CD4-positive, CD25-positive, alpha-beta regulatory T cell (primary cell): ENCODE measurements around the gene TMEM156. TPM values are rescaled to one million over a fixed set of nuclear protein-coding genes. Genes with fewer than 3 reads are reported as not detected.
"Not testable (repeated sequence)": the region's sequence is repeated elsewhere in the genome, so short reads cannot be mapped to it uniquely, and the experiment has no call there.

Experiments used
- ATAC-seq, 2 donors: fragments of 150-1000 bp; cut with Tn5 transposase; one replicate each; pipeline ENCODE4 v1.10.0; 2021; ENCODE audit warnings: low read depth in 2 of 2, moderate number of reproducible peaks in 2 of 2, moderate library complexity in 1 of 2
- DNase-seq, 3 donors: peaks; one replicate each; pipeline versions ENCODE4 v3.0.0 to v3.0.0-alpha.2; 2012 to 2022; ENCODE audit warnings: mixed read lengths in 1 of 3
- H3K27ac ChIP-seq: one replicate; pipeline ENCODE4 v1.7.0; 2013; ENCODE audit warnings: mild to moderate bottlenecking, low read length; ENCODE audit not compliant: insufficient read depth, poor library complexity, severe bottlenecking
- H3K27me3 ChIP-seq: one replicate; pipeline ENCODE4 v1.7.0; 2013; ENCODE audit warnings: low read length; ENCODE audit not compliant: control insufficient read depth, insufficient read depth
- H3K36me3 ChIP-seq: one replicate; pipeline ENCODE4 v1.7.0; 2013; ENCODE audit warnings: mild to moderate bottlenecking, low read length, moderate library complexity; ENCODE audit not compliant: control insufficient read depth, insufficient read depth
- H3K4me1 ChIP-seq: 2 replicates; pipeline ENCODE4 v1.7.0; 2013; ENCODE audit warnings: mild to moderate bottlenecking, low read length; ENCODE audit not compliant: insufficient read depth, control insufficient read depth, poor library complexity, severe bottlenecking
- H3K4me3 ChIP-seq: one replicate; pipeline ENCODE4 v1.7.0; 2013; ENCODE audit warnings: low read depth, mild to moderate bottlenecking, low read length, moderate library complexity
- H3K9me3 ChIP-seq, 2 experiments: 1 replicate in 1 of 2; 2 replicates in 1 of 2; pipeline ENCODE4 v1.7.0; 2013; ENCODE audit warnings: low read length in 2 of 2, mild to moderate bottlenecking in 1 of 2, moderate library complexity in 1 of 2; ENCODE audit not compliant: control insufficient read depth in 2 of 2
- H3K27ac Mint-ChIP-seq, 3 donors: one replicate each; pipeline ENCODE4 v1.8.0; 2020 to 2022; ENCODE audit warnings: mild to moderate bottlenecking in 3 of 3, mixed read lengths in 3 of 3, moderate library complexity in 2 of 3
- H3K27me3 Mint-ChIP-seq: one replicate; pipeline ENCODE4 v1.8.0; 2022; ENCODE audit warnings: mild to moderate bottlenecking, mixed read lengths
- H3K36me3 Mint-ChIP-seq: one replicate; pipeline ENCODE4 v1.8.0; 2020; ENCODE audit warnings: mixed read lengths
- H3K4me1 Mint-ChIP-seq, 4 donors: one replicate each; pipeline ENCODE4 v1.8.0; 2020 to 2022; ENCODE audit warnings: mixed read lengths in 4 of 4, mild to moderate bottlenecking in 1 of 4
- H3K4me3 Mint-ChIP-seq, 4 donors: one replicate each; pipeline ENCODE4 v1.8.0; 2020 to 2022; ENCODE audit warnings: mild to moderate bottlenecking in 4 of 4, mixed read lengths in 4 of 4, moderate library complexity in 3 of 4
- H3K9me3 Mint-ChIP-seq, 7 donors: one replicate each; pipeline ENCODE4 v1.8.0; 2020 to 2022; ENCODE audit warnings: mixed read lengths in 7 of 7, mild to moderate bottlenecking in 3 of 7, moderate library complexity in 2 of 7
- polyA plus RNA-seq, 4 donors: library from polyadenylated mRNA; unstranded; fragments of 300-500 nt; fragmentation: Illumina TruSeq; gene quantifications; one replicate each; pipeline ENCODE4 v1.2.3, GENCODE V29; 2021
- total RNA-seq: library from RNA; stranded (reverse); gene quantifications from one replicate; pipeline ENCODE4 v1.2.3, GENCODE V29; 2022

Gene TMEM156
- total and polyA plus RNA-seq, 5 donors from 2014 or later = 8.4 to 24.3 (median 22.7) TPM

GRCh38 chr4:39042366-39042765 lies 10.2 kb upstream of the TMEM156 start:
- H3K36me3 Mint-ChIP-seq = no peaks in the 10 kb centered on the region
- Histone ChIP-seq H3K27ac (no peak overlapping the region), H3K36me3 (no peaks in the 10 kb centered on the region), H3K4me1 (peaks cover 22% of the 10 kb centered on the region), H3K4me3 (no peak overlapping the region), H3K27me3 (no peaks in the 10 kb centered on the region), H3K9me3 (no peaks in the 10 kb centered on the region)
- H3K27ac Mint-ChIP-seq = peak overlapping the region in 2 of 3 donors; percentile 3 to 5
- H3K27me3 Mint-ChIP-seq = no peaks in the 10 kb centered on the region
- H3K4me1 Mint-ChIP-seq = peaks cover 16 to 38% (median 29%) of the 10 kb centered on the region in 4 donors
- H3K9me3 Mint-ChIP-seq = peaks cover 0 to 2% (median 0%) of the 10 kb centered on the region in 7 donors
- no peak for ATAC-seq
- peak overlapping the region in 3 of 4 donors; percentile 21 to 90 (median 76) for H3K4me3 Mint-ChIP-seq
- DNase-seq = no peak

GRCh38 chr4:39039108-39039507 lies 6.9 kb upstream of the TMEM156 start:
- no peaks in the 10 kb centered on the region for H3K9me3 Mint-ChIP-seq
- H3K27ac Mint-ChIP-seq = no peak overlapping the region
- peaks cover 10 to 19% (median 12%) of the 10 kb centered on the region in 4 donors for H3K4me1 Mint-ChIP-seq
- H3K4me1 ChIP-seq = peaks cover 7% of the 10 kb centered on the region
- H3K9me3 ChIP-seq = no peaks in the 10 kb centered on the region
- no peaks in the 10 kb centered on the region for H3K27me3 Mint-ChIP-seq
- no peak overlapping the region for H3K4me3 ChIP-seq
- H3K4me3 Mint-ChIP-seq = peak overlapping the region in 2 of 4 donors; percentile 7 to 60
- ATAC-seq (no peak), DNase-seq (no peak)
- H3K27me3 ChIP-seq = no peaks in the 10 kb centered on the region
- no peaks in the 10 kb centered on the region for H3K36me3 ChIP-seq
- H3K27ac ChIP-seq = no peak overlapping the region
- H3K36me3 Mint-ChIP-seq = no peaks in the 10 kb centered on the region

- no peak overlapping the region for H3K4me3 Mint-ChIP-seq
- no peaks in the 10 kb centered on the region for H3K9me3 ChIP-seq
- no peak overlapping the region for H3K27ac Mint-ChIP-seq
- ATAC-seq = no peak
- H3K36me3 ChIP-seq = no peaks in the 10 kb centered on the region
- H3K4me1 ChIP-seq = peaks cover 11% of the 10 kb centered on the region
- no peaks in the 10 kb centered on the region for H3K36me3 Mint-ChIP-seq
- H3K27me3 Mint-ChIP-seq = no peaks in the 10 kb centered on the region
- no peak overlapping the region for H3K27ac ChIP-seq
- H3K4me1 Mint-ChIP-seq = peaks cover 4 to 19% (median 10%) of the 10 kb centered on the region in 4 donors
- no peaks in the 10 kb centered on the region for H3K27me3 ChIP-seq
- no peak for DNase-seq
- no peaks in the 10 kb centered on the region for H3K9me3 Mint-ChIP-seq
- no peak overlapping the region for H3K4me3 ChIP-seq
Observed at GRCh38 chr4:39037941-39038340, 5.7 kb upstream of the TMEM156 start.

GRCh38 chr4:39037491-39037825 lies 5.2 kb upstream of the TMEM156 start:
- H3K27me3 ChIP-seq = no peaks in the 10 kb centered on the region
- no peak for ATAC-seq

GRCh38 chr4:39036172-39036571 lies 4.0 kb upstream of the TMEM156 start:
- no peak for DNase-seq
- H3K36me3 ChIP-seq = no peaks in the 10 kb centered on the region
- Mint-ChIP-seq H3K27ac (no peak overlapping the region), H3K9me3 (no peaks in the 10 kb centered on the region), H3K36me3 (no peaks in the 10 kb centered on the region), H3K4me1 (peaks cover 5 to 28% (median 14%) of the 10 kb centered on the region in 4 donors), H3K4me3 (no peak overlapping the region), H3K27me3 (no peaks in the 10 kb centered on the region)
- no peak overlapping the region for H3K4me3 ChIP-seq
- no peaks in the 10 kb centered on the region for H3K27me3 ChIP-seq
- H3K9me3 ChIP-seq = no peaks in the 10 kb centered on the region
- no peak for ATAC-seq
- peaks cover 23% of the 10 kb centered on the region for H3K4me1 ChIP-seq
- H3K27ac ChIP-seq = no peak overlapping the region

More at GRCh38 chr4:39037491-39037825, 5.2 kb upstream of the TMEM156 start:
- H3K27ac Mint-ChIP-seq = no peak overlapping the region
- Histone ChIP-seq H3K4me3 (no peak overlapping the region), H3K9me3 (no peaks in the 10 kb centered on the region), H3K4me1 (peaks cover 16% of the 10 kb centered on the region), H3K36me3 (no peaks in the 10 kb centered on the region), H3K27ac (no peak overlapping the region)
- H3K4me1 Mint-ChIP-seq = peaks cover 4 to 23% (median 12%) of the 10 kb centered on the region in 4 donors
- no peak overlapping the region for H3K4me3 Mint-ChIP-seq
- no peaks in the 10 kb centered on the region for H3K9me3 Mint-ChIP-seq
- DNase-seq = no peak
- H3K36me3 Mint-ChIP-seq = no peaks in the 10 kb centered on the region
- H3K27me3 Mint-ChIP-seq = no peaks in the 10 kb centered on the region

GRCh38 chr4:39031590-39032020 lies 604 bp downstream of the TMEM156 start:
- Histone ChIP-seq H3K4me3 (peak overlapping the region; percentile 98), H3K27ac (peak overlapping the region; percentile 85), H3K4me1 (peaks cover 55% of the 10 kb centered on the region)
- not testable (repeated sequence) for H3K27me3 ChIP-seq, ATAC-seq, H3K36me3 ChIP-seq, H3K9me3 Mint-ChIP-seq, DNase-seq, H3K9me3 ChIP-seq, H3K27me3 Mint-ChIP-seq, H3K36me3 Mint-ChIP-seq
- Mint-ChIP-seq H3K4me1 (peaks cover 25 to 56% (median 35%) of the 10 kb centered on the region in 4 donors), H3K4me3 (peak overlapping the region; percentile 82 to 97 (median 87)), H3K27ac (peak overlapping the region; percentile 52 to 90 (median 85))

- Mint-ChIP-seq H3K4me3 (peak overlapping the region; percentile 82 to 97 (median 87)), H3K36me3 (no peaks in the 10 kb centered on the region), H3K27ac (peak overlapping the region; percentile 52 to 92 (median 73)), H3K4me1 (peaks cover 27 to 60% (median 38%) of the 10 kb centered on the region in 4 donors), H3K9me3 (no peaks in the 10 kb centered on the region), H3K27me3 (no peaks in the 10 kb centered on the region)
- H3K27ac ChIP-seq = peak overlapping the region; percentile 85
- H3K9me3 ChIP-seq = no peaks in the 10 kb centered on the region
- no peaks in the 10 kb centered on the region for H3K36me3 ChIP-seq
- no peaks in the 10 kb centered on the region for H3K27me3 ChIP-seq
- DNase-seq (no peak), ATAC-seq (no peak)
- peak overlapping the region; percentile 98 for H3K4me3 ChIP-seq
- H3K4me1 ChIP-seq = peaks cover 57% of the 10 kb centered on the region
Observed at GRCh38 chr4:39030725-39031124, 1.5 kb downstream of the TMEM156 start.
